ENCODE results near the gene ERVH48-1. TPM values are rescaled to one million over a fixed set of nuclear protein-coding genes. Genes with fewer than 3 reads are reported as not detected.
A peak's percentile ranks its signal among the peaks of the same experiment; 100 is the strongest.

Gene ERVH48-1
- total RNA-seq, 2 donors from 2014 or later = not detected

GRCh38 chr21:42873096-42873495 is 52.3 kb downstream of the ERVH48-1 start:
- H3K27ac Mint-ChIP-seq = peak overlapping the region; percentile 51
- no peaks in the 10 kb centered on the region for H3K27me3 Mint-ChIP-seq
- H3K9me3 ChIP-seq (ENCODE audit: control insufficient read depth, low read length, poor library complexity, severe bottlenecking) = no peaks in the 10 kb centered on the region
- peaks cover 2% of the 10 kb centered on the region for H3K36me3 Mint-ChIP-seq (ENCODE audit: low read depth)
- no peak overlapping the region for H3K4me3 Mint-ChIP-seq
- H3K4me1 Mint-ChIP-seq = peaks cover 2% of the 10 kb centered on the region
- DNase-seq (no peak), ATAC-seq (no peak)

GRCh38 chr21:42868196-42868595 is 57.2 kb downstream of the ERVH48-1 start:
- no peaks in the 10 kb centered on the region for H3K9me3 ChIP-seq (ENCODE audit: control insufficient read depth, low read length, poor library complexity, severe bottlenecking)
- no peak overlapping the region for H3K27ac Mint-ChIP-seq
- peaks cover 2% of the 10 kb centered on the region for H3K36me3 Mint-ChIP-seq (ENCODE audit: low read depth)
- no peaks in the 10 kb centered on the region for H3K27me3 Mint-ChIP-seq
- peaks cover 12% of the 10 kb centered on the region for H3K4me1 Mint-ChIP-seq
- H3K4me3 Mint-ChIP-seq = no peak overlapping the region
- DNase-seq (no peak), ATAC-seq (no peak)

Other genes with a start within 250 kb of the ERVH48-1 start
- gene WDR4, start 46.1 kb downstream of the ERVH48-1 start, total RNA-seq = 10 to 100 TPM; 15.4 to 23.5 TPM
- gene NDUFV3, start 32.3 kb downstream of the ERVH48-1 start, total RNA-seq = 10 to 100 TPM; 17.8 to 18.0 TPM
- 10 to 100 TPM; 11.5 to 15.3 TPM for gene PKNOX1, start 48.9 kb upstream of the ERVH48-1 start, total RNA-seq
- gene CBS, start 150.2 kb upstream of the ERVH48-1 start, total RNA-seq = under 1 TPM in 1 of 2 donors, not detected in 1; 0.37 TPM
- gene U2AF1, start 181.9 kb upstream of the ERVH48-1 start, total RNA-seq = 100 to 1,000 TPM in 1 of 2 donors, 10 to 100 TPM in 1; 62.3 to 115 TPM
- gene CRYAA, start 243.4 kb upstream of the ERVH48-1 start, total RNA-seq = not detected